Endodermal cell (in vitro differentiated cells): ENCODE measurements around the gene SATB2. TPM values are rescaled to one million over a fixed set of nuclear protein-coding genes. Genes with fewer than 3 reads are reported as not detected.

Experiments used
- DNase-seq: peaks from one replicate; pipeline ENCODE4 v3.0.0-alpha.2; 2017
- H3K27ac ChIP-seq: 2 replicates; pipeline ENCODE4 v1.5.1; 2013; ENCODE audit warnings: mild to moderate bottlenecking, low read depth, low read length, moderate library complexity
- H3K27me3 ChIP-seq: 2 replicates; pipeline ENCODE4 v1.6.1; 2013; ENCODE audit warnings: mild to moderate bottlenecking, low read length, moderate library complexity; ENCODE audit not compliant: insufficient read depth, control insufficient read depth, poor library complexity, severe bottlenecking
- H3K36me3 ChIP-seq: 2 replicates; pipeline ENCODE4 v1.7.0; 2013; ENCODE audit warnings: mild to moderate bottlenecking, low read length, moderate library complexity; ENCODE audit not compliant: control insufficient read depth, insufficient read depth
- H3K4me1 ChIP-seq: one replicate; pipeline ENCODE4 v1.7.0; 2013; ENCODE audit warnings: low read length; ENCODE audit not compliant: control insufficient read depth, insufficient read depth
- H3K4me3 ChIP-seq: 2 replicates; pipeline ENCODE4 v1.5.1; 2013; ENCODE audit warnings: mild to moderate bottlenecking, low read length, moderate library complexity
- H3K9ac ChIP-seq: 2 replicates; pipeline ENCODE4 v1.6.1; 2013; ENCODE audit warnings: mild to moderate bottlenecking, low read length, moderate library complexity; ENCODE audit not compliant: poor library complexity, severe bottlenecking; ENCODE audit errors: extremely low read depth
- H3K9me3 ChIP-seq: 2 replicates; pipeline ENCODE4 v1.6.1; 2013; ENCODE audit warnings: mild to moderate bottlenecking, low read length, moderate library complexity; ENCODE audit not compliant: control insufficient read depth
- H3K27ac Mint-ChIP-seq: 2 replicates; pipeline ENCODE4 v1.8.0; 2020; ENCODE audit warnings: mixed read lengths
- H3K27me3 Mint-ChIP-seq: 2 replicates; pipeline ENCODE4 v1.8.0; 2021; ENCODE audit warnings: mild to moderate bottlenecking, mixed read lengths; ENCODE audit not compliant: insufficient read depth
- H3K36me3 Mint-ChIP-seq: 2 replicates; pipeline ENCODE4 v1.8.0; 2020; ENCODE audit warnings: low read depth, mixed read lengths
- H3K4me1 Mint-ChIP-seq: 2 replicates; pipeline ENCODE4 v1.8.0; 2020; ENCODE audit warnings: mixed read lengths
- H3K4me3 Mint-ChIP-seq: 2 replicates; pipeline ENCODE4 v1.8.0; 2020; ENCODE audit warnings: mild to moderate bottlenecking, moderate library complexity, mixed read lengths
- H3K9me3 Mint-ChIP-seq: 2 replicates; pipeline ENCODE4 v1.8.0; 2020; ENCODE audit warnings: mild to moderate bottlenecking, mixed read lengths
- WGBS, 2 experiments: methylation state at CpG; one replicate each; pipeline versions ENCODE4 v1.1.5 to v1.1.7; 2013; ENCODE audit warnings: missing lambda C conversion rate in 2 of 2, mixed read lengths in 1 of 2; ENCODE audit not compliant: insufficient coverage in 1 of 2, insufficient read length in 1 of 2; 5-methylcytosine and 5-hydroxymethylcytosine counted together
- total RNA-seq, 2 donors: library from RNA; stranded (reverse); fragmentation: NEBNext Ultra II Directional in 1 of 2; extraction: Animal tissue kit (Norgen Biotek cat#: 25700) in 1 of 2; gene quantifications; 2 replicates in 1 of 2; 3 replicates in 1 of 2; pipeline ENCODE4 v1.2.1, GENCODE V29; 2021
- TF ChIP-seq, protein P1 (sequence below): fragments of 200-600 bp; sonication (generic); conservative IDR thresholded peaks from 2 replicates; pipeline ENCODE4 v1.5.0; 2021; ENCODE audit warnings: antibody characterized with exemption, mild to moderate bottlenecking

The SATB2 gene
- total RNA-seq, 2 donors from 2014 or later, result 2.4 to 3.0 TPM

DNA sequence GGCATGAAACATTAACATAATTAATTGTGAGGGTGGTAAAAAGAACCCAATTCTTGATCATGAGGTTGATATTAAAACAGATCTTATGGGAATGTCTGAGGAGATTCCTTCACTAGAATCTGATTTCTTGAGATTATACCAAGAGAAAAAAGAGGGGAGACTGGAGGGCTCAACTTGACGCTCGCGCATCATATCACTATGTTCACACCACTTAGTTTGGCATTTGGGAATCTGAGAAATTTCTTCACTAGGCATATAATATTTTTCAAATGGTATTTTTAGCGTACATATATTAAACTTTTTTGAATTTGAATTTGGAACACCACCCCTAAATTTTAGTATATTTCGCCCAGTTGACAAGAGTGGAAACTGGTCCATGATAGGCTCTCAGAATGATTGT is 140.1 kb downstream of the SATB2 start:
- Histone ChIP-seq H3K27ac (no peak overlapping the region), H3K4me3 (no peak overlapping the region), H3K9me3 (no peaks in the 10 kb centered on the region), H3K36me3 (no peaks in the 10 kb centered on the region), H3K27me3 (no peaks in the 10 kb centered on the region), H3K4me1 (no peaks in the 10 kb centered on the region), H3K9ac (no peak overlapping the region)
- Mint-ChIP-seq H3K9me3 (no peaks in the 10 kb centered on the region), H3K4me1 (peaks cover 5% of the 10 kb centered on the region), H3K27ac (no peak overlapping the region), H3K27me3 (no peaks in the 10 kb centered on the region), H3K4me3 (no peak overlapping the region), H3K36me3 (no peaks in the 10 kb centered on the region)
- DNase-seq, result no peak
- TF ChIP-seq, protein P1, sequence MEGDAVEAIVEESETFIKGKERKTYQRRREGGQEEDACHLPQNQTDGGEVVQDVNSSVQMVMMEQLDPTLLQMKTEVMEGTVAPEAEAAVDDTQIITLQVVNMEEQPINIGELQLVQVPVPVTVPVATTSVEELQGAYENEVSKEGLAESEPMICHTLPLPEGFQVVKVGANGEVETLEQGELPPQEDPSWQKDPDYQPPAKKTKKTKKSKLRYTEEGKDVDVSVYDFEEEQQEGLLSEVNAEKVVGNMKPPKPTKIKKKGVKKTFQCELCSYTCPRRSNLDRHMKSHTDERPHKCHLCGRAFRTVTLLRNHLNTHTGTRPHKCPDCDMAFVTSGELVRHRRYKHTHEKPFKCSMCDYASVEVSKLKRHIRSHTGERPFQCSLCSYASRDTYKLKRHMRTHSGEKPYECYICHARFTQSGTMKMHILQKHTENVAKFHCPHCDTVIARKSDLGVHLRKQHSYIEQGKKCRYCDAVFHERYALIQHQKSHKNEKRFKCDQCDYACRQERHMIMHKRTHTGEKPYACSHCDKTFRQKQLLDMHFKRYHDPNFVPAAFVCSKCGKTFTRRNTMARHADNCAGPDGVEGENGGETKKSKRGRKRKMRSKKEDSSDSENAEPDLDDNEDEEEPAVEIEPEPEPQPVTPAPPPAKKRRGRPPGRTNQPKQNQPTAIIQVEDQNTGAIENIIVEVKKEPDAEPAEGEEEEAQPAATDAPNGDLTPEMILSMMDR, result no peak
- 91% methylated on average over 5 of the region's 5 CpGs; no CpG with 5 or more reads in 1 of the 2 experiments for WGBS, 2 experiments

DNA sequence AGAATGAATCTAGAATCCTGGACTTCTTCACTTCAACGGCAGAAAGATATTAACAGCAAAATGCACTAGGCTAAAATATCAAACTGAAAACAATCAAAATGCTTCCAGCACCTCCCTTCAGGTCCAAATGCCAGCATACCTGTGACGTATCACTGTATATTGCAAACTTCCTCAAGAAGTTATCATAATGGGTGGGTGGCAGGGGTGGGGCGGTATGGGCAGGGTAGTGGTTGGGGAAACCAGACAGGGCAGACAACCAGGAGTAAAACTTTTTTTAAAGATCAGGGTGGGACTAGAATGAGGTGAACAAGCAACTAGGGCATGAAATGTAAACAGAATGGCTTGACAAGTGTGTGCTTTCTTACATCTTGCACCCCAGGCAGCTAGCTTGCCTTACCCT is 140.9 kb downstream of the SATB2 start:
- Histone ChIP-seq H3K9me3 (no peaks in the 10 kb centered on the region), H3K27me3 (no peaks in the 10 kb centered on the region), H3K27ac (no peak overlapping the region), H3K9ac (no peak overlapping the region), H3K4me1 (no peaks in the 10 kb centered on the region), H3K36me3 (no peaks in the 10 kb centered on the region), H3K4me3 (no peak overlapping the region)
- TF ChIP-seq, protein P1, result no peak
- H3K4me1 Mint-ChIP-seq, result peaks cover 5% of the 10 kb centered on the region
- H3K9me3 Mint-ChIP-seq, result no peaks in the 10 kb centered on the region
- H3K36me3 Mint-ChIP-seq, result no peaks in the 10 kb centered on the region
- no peak overlapping the region for H3K4me3 Mint-ChIP-seq
- H3K27me3 Mint-ChIP-seq, result no peaks in the 10 kb centered on the region
- no peak overlapping the region for H3K27ac Mint-ChIP-seq
- DNase-seq, result no peak
- 94 to 100% methylated on average over 1 to 3 of the region's 3 CpGs for WGBS, 2 experiments

DNA sequence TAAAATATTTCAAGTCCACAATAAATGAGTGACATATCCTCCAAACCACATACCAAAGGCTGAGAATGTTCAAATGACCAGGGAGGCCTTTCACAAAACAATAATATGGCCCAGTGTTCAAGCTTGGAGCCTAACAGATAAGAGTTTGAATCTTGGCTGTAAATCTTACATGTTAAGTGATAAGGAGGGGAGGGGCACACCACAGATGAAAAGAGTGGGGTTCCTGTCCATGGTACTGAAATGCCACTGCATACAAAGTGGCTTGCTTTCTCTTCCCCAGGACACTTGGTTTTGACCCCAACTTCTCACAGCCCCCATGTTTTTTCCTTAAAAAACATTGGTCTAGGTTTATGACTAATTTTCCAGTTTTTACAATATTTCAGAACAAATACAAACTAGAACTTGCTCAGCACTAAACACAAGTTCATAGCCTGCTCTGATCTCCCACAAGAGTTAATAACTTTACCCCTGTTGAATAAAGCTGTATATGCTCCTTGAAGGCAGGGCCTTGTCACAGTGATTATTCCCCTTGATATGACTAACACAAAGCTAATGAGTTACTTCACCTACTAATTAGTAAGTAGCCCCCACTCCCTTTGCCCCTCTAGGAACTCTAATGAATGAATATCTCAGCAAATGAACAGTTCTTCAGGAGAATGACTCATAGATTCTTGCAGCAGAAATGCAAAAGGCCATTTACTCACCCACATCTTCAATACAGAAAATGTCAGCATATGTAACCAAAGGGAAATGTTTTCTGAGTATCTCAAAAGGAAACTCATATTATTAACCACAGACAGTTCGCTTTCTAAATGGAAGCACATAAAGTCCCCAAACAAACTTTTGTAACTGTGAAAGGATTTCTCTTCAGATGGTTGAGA is 142.2 kb downstream of the SATB2 start:
- DNase-seq, result peak; percentile 78
- H3K9me3 ChIP-seq, result no peaks in the 10 kb centered on the region
- no peak overlapping the region for H3K27ac ChIP-seq
- Mint-ChIP-seq H3K27me3 (no peaks in the 10 kb centered on the region), H3K36me3 (no peaks in the 10 kb centered on the region), H3K4me3 (no peak overlapping the region), H3K4me1 (peaks cover 5% of the 10 kb centered on the region), H3K9me3 (no peaks in the 10 kb centered on the region), H3K27ac (no peak overlapping the region)
- H3K27me3 ChIP-seq, result no peaks in the 10 kb centered on the region
- WGBS, 2 experiments, result 78% methylated on average over 1 of the region's 1 CpG; no CpG with 5 or more reads in 1 of the 2 experiments
- H3K4me1 ChIP-seq, result no peaks in the 10 kb centered on the region
- no peak overlapping the region for H3K4me3 ChIP-seq
- H3K9ac ChIP-seq, result no peak overlapping the region
- TF ChIP-seq, protein P1, result no peak
- no peaks in the 10 kb centered on the region for H3K36me3 ChIP-seq
